Heart right ventricle (tissue), 16 donors: Measurements from ENCODE around the gene MYH14. TPM values are rescaled to one million over a fixed set of nuclear protein-coding genes. Genes with fewer than 3 reads are reported as not detected.
A peak's percentile ranks its signal among the peaks of the same experiment; 100 is the strongest.

Experiments used
- ATAC-seq, 8 donors: fragments of 200-7000 bp; cut with Tn5 transposase; one replicate each; pipeline ENCODE4 v1.9.1; 2020; ENCODE audit warnings: mild to moderate bottlenecking in 8 of 8, moderate library complexity in 8 of 8, moderate number of reproducible peaks in 1 of 8
- DNase-seq, 2 donors: peaks; one replicate each; pipeline ENCODE4 v3.0.0-alpha.2; 2020
- H3K27ac ChIP-seq, 10 donors: fragments of 200-600 bp; sonication (generic) in 2 of 10; one replicate each; pipeline versions ENCODE4 v1.5.0 to v1.8.0; 2020 to 2022; ENCODE audit warnings: mild to moderate bottlenecking in 3 of 10
- H3K27me3 ChIP-seq, 7 donors: fragments of 200-600 bp; one replicate each; pipeline ENCODE4 v1.8.0; 2021 to 2022; ENCODE audit warnings: mild to moderate bottlenecking in 2 of 7
- H3K36me3 ChIP-seq, 9 donors: fragments of 200-600 bp; sonication (generic) in 1 of 9; one replicate each; pipeline versions ENCODE4 v1.5.0 to v1.8.0; 2020 to 2022; ENCODE audit warnings: mild to moderate bottlenecking in 2 of 9
- H3K4me1 ChIP-seq, 9 donors: fragments of 200-600 bp; sonication (generic) in 1 of 9; one replicate each; pipeline versions ENCODE4 v1.5.0 to v1.8.0; 2020 to 2022; ENCODE audit warnings: mild to moderate bottlenecking in 4 of 9
- H3K4me3 ChIP-seq, 10 donors: fragments of 200-600 bp; sonication (generic) in 2 of 10; one replicate each; pipeline versions ENCODE4 v1.5.0 to v1.8.0; 2020 to 2022; ENCODE audit warnings: mild to moderate bottlenecking in 7 of 10, moderate library complexity in 2 of 10
- H3K9me3 ChIP-seq, 11 donors: fragments of 200-600 bp in 10 of 11; sonication (generic) in 2 of 11; one replicate each; pipeline versions ENCODE4 v1.5.0 to v1.8.0; 2013 to 2022; ENCODE audit warnings: mild to moderate bottlenecking in 2 of 11, control low read depth in 1 of 11, moderate library complexity in 1 of 11
- WGBS, 2 donors: extraction: QIAGEN DNeasy Blood & Tissue Kit; methylation state at CpG; one replicate each; pipeline ENCODE4 v1.1.7; 2013; ENCODE audit warnings: inconsistent platforms in 1 of 2; 5-methylcytosine and 5-hydroxymethylcytosine counted together
- intact Hi-C, 10 donors: fragments of 100-400 bp; cut with DNase I; formaldehyde crosslinking; loops; one replicate each; pipeline versions ENCODE4 v1.11.1 to v1.14.2; 2022
- polyA plus RNA-seq, 2 donors: library from polyadenylated mRNA; stranded (reverse); fragments of 200-250 nt; gene quantifications; one replicate each; pipeline ENCODE4 v1.2.3, GENCODE V29; 2013
- total RNA-seq, 10 donors: library from RNA; stranded (reverse); fragmentation: NEBNext Ultra II Directional in 3 of 10; extraction: Animal tissue kit (Norgen Biotek cat#: 25700) in 3 of 10; gene quantifications; one replicate each; pipeline versions ENCODE4 v1.2.1 to v1.2.4, GENCODE V29; 2021 to 2023
- TF ChIP-seq, protein P1 (sequence below), 9 donors: fragments of 200-600 bp; sonication (generic) in 2 of 9; IDR thresholded peaks; one replicate each; pipeline versions ENCODE4 v1.5.0 to v1.8.0; 2021 to 2022; ENCODE audit warnings: antibody characterized with exemption in 9 of 9, mild to moderate bottlenecking in 5 of 9, moderate library complexity in 1 of 9
- donor health status: Arrhythmogenic right ventricular cardiomyopathy.
- donor health status: ischemic (EF 13 %, LVEDD 7.1; RV severe dilation, severe dysfunction).
- donor health status: healthy with polysubstance abuse.
- donor health status: DM: no; HTN: yes; CAD: no.
- donor health status: DM: no; HTN: no; CAD: no.
- donor health status: ischemic (EF 25% LVEDD 6.9; RV normal size, moderate dysfunction).
- donor health status: ischemic (EF 25% LVEDD 5.7; RV mildly dilated, moderate dysfunction).
- donor health status: healthy.
- donor health status: DM: yes; HTN: yes; CAD: no.
- donor health status: Ischemic cardiomyopathy.
- donor health status: ischemic (EF 35%, LVEDD 5.7; RV mildly dilated, moderate dysfunction).
- donor health status: nonischemic (EF 11% LVEDD 7.7; RV severe dilation, severe dysfunction).
- donor health status: DM: yes; HTN: yes; CAD: no.
- donor health status: PGD.
- donor health status: ischemic (EF 29% LVEDD 5.4; RV normal size, mild dysfunction).
- donor health status: nonischemic (EF 23%, LVEDD 6.1; RV moderate dilation, normal function).

Gene MYH14
- total and polyA plus RNA-seq, 12 donors, result 29.3 to 149 (median 102) TPM

DNA sequence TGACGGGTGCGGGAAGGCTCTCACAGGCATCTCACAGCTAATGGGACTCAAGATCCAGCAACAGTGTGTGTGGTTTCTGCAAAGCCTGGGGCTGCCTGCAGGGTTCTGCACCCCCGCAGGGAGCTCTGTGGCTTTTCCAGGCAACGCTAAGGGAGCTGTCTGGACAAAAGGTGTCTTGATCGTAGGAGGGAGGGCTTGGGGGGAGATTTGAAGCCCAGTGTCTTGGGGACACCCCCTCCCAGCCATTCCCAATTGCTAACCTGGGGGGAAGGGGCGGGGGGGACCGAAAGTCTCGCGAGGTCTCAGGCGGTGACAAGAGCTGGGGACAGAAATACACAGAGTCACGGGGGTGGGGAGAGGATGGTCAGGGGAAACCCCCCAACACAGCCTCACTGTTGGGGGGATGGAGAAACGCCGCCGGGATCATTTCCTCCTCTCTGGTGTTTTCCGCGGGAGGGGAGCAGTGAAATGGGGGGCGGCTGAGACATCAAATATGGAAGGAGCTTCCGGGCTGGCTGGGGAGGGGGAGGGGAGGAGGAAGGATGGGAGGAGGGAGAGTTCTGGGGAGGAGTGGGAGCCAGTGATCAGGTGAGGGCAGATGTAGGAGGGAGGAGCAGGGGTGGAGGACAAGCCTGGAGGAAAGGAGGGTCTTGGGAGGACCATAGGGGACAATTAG is 112.5 kb downstream of the MYH14 start:
- TF ChIP-seq, protein P1, sequence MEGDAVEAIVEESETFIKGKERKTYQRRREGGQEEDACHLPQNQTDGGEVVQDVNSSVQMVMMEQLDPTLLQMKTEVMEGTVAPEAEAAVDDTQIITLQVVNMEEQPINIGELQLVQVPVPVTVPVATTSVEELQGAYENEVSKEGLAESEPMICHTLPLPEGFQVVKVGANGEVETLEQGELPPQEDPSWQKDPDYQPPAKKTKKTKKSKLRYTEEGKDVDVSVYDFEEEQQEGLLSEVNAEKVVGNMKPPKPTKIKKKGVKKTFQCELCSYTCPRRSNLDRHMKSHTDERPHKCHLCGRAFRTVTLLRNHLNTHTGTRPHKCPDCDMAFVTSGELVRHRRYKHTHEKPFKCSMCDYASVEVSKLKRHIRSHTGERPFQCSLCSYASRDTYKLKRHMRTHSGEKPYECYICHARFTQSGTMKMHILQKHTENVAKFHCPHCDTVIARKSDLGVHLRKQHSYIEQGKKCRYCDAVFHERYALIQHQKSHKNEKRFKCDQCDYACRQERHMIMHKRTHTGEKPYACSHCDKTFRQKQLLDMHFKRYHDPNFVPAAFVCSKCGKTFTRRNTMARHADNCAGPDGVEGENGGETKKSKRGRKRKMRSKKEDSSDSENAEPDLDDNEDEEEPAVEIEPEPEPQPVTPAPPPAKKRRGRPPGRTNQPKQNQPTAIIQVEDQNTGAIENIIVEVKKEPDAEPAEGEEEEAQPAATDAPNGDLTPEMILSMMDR (IDR thresholded peaks at IDR 0.05), result no peak
- H3K27ac ChIP-seq, result no peak overlapping the region
- peak overlapping the region in 3 of 10 donors; percentile 26 to 38 (median 37) for H3K4me3 ChIP-seq
- no peaks in the 10 kb centered on the region for H3K9me3 ChIP-seq
- peaks cover 0 to 72% (median 64%) of the 10 kb centered on the region in 7 donors for H3K27me3 ChIP-seq
- DNase-seq, result no peak
- WGBS, 2 donors, result 0 to 1% methylated on average over 18 of the region's 18 CpGs
- H3K36me3 ChIP-seq, result no peaks in the 10 kb centered on the region
- intact Hi-C loops, result no loop called here
- peaks cover 0 to 8% (median 0%) of the 10 kb centered on the region in 9 donors for H3K4me1 ChIP-seq
- ATAC-seq, result peak in 3 of 8 donors; percentile 16 to 29 (median 20)

- no peak for ATAC-seq
Observed at GRCh38 chr19:50317115-50317514, 113.7 kb downstream of the MYH14 start.

DNA sequence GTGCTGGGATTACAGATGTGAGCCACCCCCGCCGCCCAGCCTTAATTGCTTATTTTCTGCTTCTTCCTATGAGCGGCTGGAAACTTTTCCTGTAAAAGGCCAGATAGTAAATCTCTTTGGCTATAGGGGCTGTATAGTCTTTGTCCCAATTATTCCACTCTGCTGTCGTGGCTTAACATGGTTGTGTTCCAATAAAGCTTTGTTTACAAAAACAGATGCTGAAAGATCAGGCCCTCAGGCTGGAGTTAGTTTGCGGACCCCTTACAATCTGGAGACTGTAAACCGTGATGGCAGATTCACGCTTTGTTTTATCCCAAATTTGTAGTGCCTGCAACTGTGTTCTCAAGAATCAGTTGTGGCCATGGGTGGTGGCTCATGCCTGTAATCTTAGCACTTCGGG is 115.0 kb downstream of the MYH14 start:
- no peak for ATAC-seq
- intact Hi-C loops, result no loop called here
- TF ChIP-seq, protein P1 (IDR thresholded peaks at IDR 0.05), result no peak
- Histone ChIP-seq H3K4me1 (no peaks in the 10 kb centered on the region), H3K27me3 (peaks cover 0 to 47% (median 38%) of the 10 kb centered on the region in 7 donors), H3K9me3 (no peaks in the 10 kb centered on the region), H3K36me3 (no peaks in the 10 kb centered on the region), H3K4me3 (no peak overlapping the region), H3K27ac (no peak overlapping the region)
- DNase-seq, result no peak
- 88 to 89% methylated on average over 8 of the region's 8 CpGs for WGBS, 2 donors

More at GRCh38 chr19:50317115-50317514, 113.7 kb downstream of the MYH14 start:
- Histone ChIP-seq H3K4me1 (peaks cover 0 to 8% (median 0%) of the 10 kb centered on the region in 9 donors), H3K27ac (no peak overlapping the region), H3K27me3 (peaks cover 0 to 60% (median 52%) of the 10 kb centered on the region in 7 donors), H3K36me3 (no peaks in the 10 kb centered on the region), H3K4me3 (no peak overlapping the region), H3K9me3 (no peaks in the 10 kb centered on the region)
- 68 to 82% methylated on average over 4 of the region's 4 CpGs for WGBS, 2 donors
- no peak for DNase-seq
- TF ChIP-seq, protein P1 (IDR thresholded peaks at IDR 0.05), result no peak
- intact Hi-C loops, result no loop called here

DNA sequence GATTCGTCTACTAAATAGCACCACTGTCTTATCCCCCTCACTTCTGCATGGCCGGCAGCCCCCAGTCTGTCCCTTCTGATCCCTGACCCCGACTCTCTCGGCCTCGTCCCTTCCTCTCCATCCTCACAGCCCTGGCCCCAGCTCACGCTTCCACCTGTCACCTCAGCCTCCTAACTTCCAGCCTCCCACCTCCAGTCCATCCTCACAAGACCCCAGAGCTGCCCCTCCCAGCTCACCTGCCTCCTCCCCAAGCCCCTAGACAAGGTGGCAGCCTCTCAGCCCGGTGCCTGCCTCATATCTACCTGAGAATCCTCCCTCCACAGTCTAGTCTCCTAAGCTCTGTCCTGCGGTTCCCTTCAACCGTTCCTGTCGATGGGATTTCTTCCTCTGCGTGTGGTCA is 115.7 kb downstream of the MYH14 start:
- ATAC-seq (no peak), DNase-seq (no peak)
- TF ChIP-seq, protein P1 (IDR thresholded peaks at IDR 0.05), result no peak
- intact Hi-C loops, result no loop called here
- H3K9me3 ChIP-seq, result no peaks in the 10 kb centered on the region
- no peaks in the 10 kb centered on the region for H3K36me3 ChIP-seq
- no peak overlapping the region for H3K27ac ChIP-seq
- no peak overlapping the region for H3K4me3 ChIP-seq
- 82 to 86% methylated on average over 11 of the region's 11 CpGs for WGBS, 2 donors
- H3K27me3 ChIP-seq, result peaks cover 0 to 39% (median 31%) of the 10 kb centered on the region in 7 donors
- H3K4me1 ChIP-seq, result no peaks in the 10 kb centered on the region
